Sigmoid colon (tissue), 7 donors: ENCODE data around the gene ZDHHC12. TPM values are rescaled to one million over a fixed set of nuclear protein-coding genes. Genes with fewer than 3 reads are reported as not detected.

Experiments
- DNase-seq: peaks from one replicate; pipeline ENCODE4 v3.0.0-alpha.2; 2019
- H3K27ac ChIP-seq, 4 donors: fragments of 200-600 bp; sonication (generic); one replicate each; pipeline ENCODE4 v1.5.1; 2016 to 2019; ENCODE audit warnings: mild to moderate bottlenecking in 1 of 4
- H3K27me3 ChIP-seq, 3 donors: fragments of 200-600 bp; sonication (generic); one replicate each; pipeline ENCODE4 v1.5.1; 2019; ENCODE audit warnings: mild to moderate bottlenecking in 1 of 3
- H3K36me3 ChIP-seq, 4 donors: fragments of 200-600 bp; sonication (generic); one replicate each; pipeline ENCODE4 v1.5.1; 2016 to 2019
- H3K4me1 ChIP-seq, 4 donors: fragments of 200-600 bp; sonication (generic); one replicate each; pipeline ENCODE4 v1.5.1; 2017 to 2019
- H3K4me3 ChIP-seq, 4 donors: fragments of 200-600 bp; sonication (generic); one replicate each; pipeline ENCODE4 v1.5.1; 2017 to 2019; ENCODE audit warnings: mild to moderate bottlenecking in 2 of 4, moderate library complexity in 1 of 4
- H3K9me3 ChIP-seq, 4 donors: fragments of 200-600 bp in 3 of 4; sonication (generic) in 3 of 4; one replicate each; pipeline versions ENCODE4 v1.5.1 to v1.6.1; 2013 to 2019
- CTCF ChIP-seq, 4 experiments: fragments of 450-650 bp in 3 of 4; fragments of 200-600 bp in 1 of 4; IDR thresholded peaks; one replicate each; pipeline ENCODE4 v1.5.1; 2016 to 2019; ENCODE audit warnings: antibody characterized with exemption in 4 of 4, mild to moderate bottlenecking in 3 of 4, moderate library complexity in 2 of 4
- EP300 ChIP-seq, 4 donors: sonication (generic); formaldehyde crosslinking; IDR thresholded peaks; one replicate each; pipeline ENCODE4 v1.6.1; 2017; ENCODE audit warnings: antibody characterized with exemption in 4 of 4
- POLR2A ChIP-seq, 2 donors: fragments of 450-650 bp; IDR thresholded peaks; one replicate each; pipeline ENCODE4 v1.6.1; 2016; ENCODE audit warnings: antibody characterized with exemption in 2 of 2, mild to moderate bottlenecking in 2 of 2, moderate library complexity in 2 of 2
- POLR2AphosphoS5 ChIP-seq, 4 donors: sonication (generic); formaldehyde crosslinking; IDR thresholded peaks; one replicate each; pipeline ENCODE4 v1.6.1; 2017; ENCODE audit warnings: antibody characterized with exemption in 4 of 4
- WGBS, 2 donors: extraction: QIAGEN DNeasy Blood & Tissue Kit; methylation state at CpG; one replicate each; pipeline ENCODE4 v1.1.7; 2013; 5-methylcytosine and 5-hydroxymethylcytosine counted together
- intact Hi-C: fragments of 100-400 bp; cut with DNase I; formaldehyde crosslinking; loops from one replicate; pipeline ENCODE4 v1.15.1; 2023
- polyA plus RNA-seq, 3 donors: library from polyadenylated mRNA; stranded (reverse); fragments of 200-250 nt; gene quantifications; one replicate each; pipeline ENCODE4 v1.2.3, GENCODE V29; 2013
- total RNA-seq, 4 donors: library from RNA; depleted of rRNA; stranded (reverse); fragments of >200 nt; gene quantifications; one replicate each; pipeline ENCODE4 v1.1.0, GENCODE V29; 2016
- donor health status: healthy with polysubstance abuse.
- donor health status: Bipolar disorder and iron deficiency.
- donor health status: healthy.

The ZDHHC12 gene
- total and polyA plus RNA-seq, 7 donors: 13.3 to 123 (median 46.2) TPM

GRCh38 chr9:128732576-128732975 lies 8.6 kb upstream of the ZDHHC12 start:
- intact Hi-C loops: no loop called here
- peaks cover 5 to 63% (median 17%) of the 10 kb centered on the region in 4 donors for H3K36me3 ChIP-seq
- DNase-seq: no peak
- H3K27me3 ChIP-seq: no peaks in the 10 kb centered on the region
- TF ChIP-seq POLR2AphosphoS5 (IDR thresholded peaks at IDR 0.05) (no peak), EP300 (IDR thresholded peaks at IDR 0.05) (no peak), CTCF (IDR thresholded peaks at IDR 0.05) (no peak), POLR2A (IDR thresholded peaks at IDR 0.05) (no peak)
- H3K9me3 ChIP-seq: no peaks in the 10 kb centered on the region
- H3K27ac ChIP-seq: no peak overlapping the region
- 93 to 94% methylated on average over 13 of the region's 13 CpGs for WGBS, 2 donors
- H3K4me1 ChIP-seq: no peaks in the 10 kb centered on the region
- H3K4me3 ChIP-seq: no peak overlapping the region

- no peaks in the 10 kb centered on the region for H3K9me3 ChIP-seq
- no peak overlapping the region for H3K27ac ChIP-seq
- no peak for DNase-seq
- no peak for TF ChIP-seq EP300 (IDR thresholded peaks at IDR 0.05)
- TF ChIP-seq POLR2A (IDR thresholded peaks at IDR 0.05): no peak
- no peak for TF ChIP-seq CTCF (IDR thresholded peaks at IDR 0.05)
- no peak for TF ChIP-seq POLR2AphosphoS5 (IDR thresholded peaks at IDR 0.05)
- no peak overlapping the region for H3K4me3 ChIP-seq
- H3K27me3 ChIP-seq: no peaks in the 10 kb centered on the region
- whole genome bisulfite sequencing, 2 donors: 83 to 92% methylated on average over 9 of the region's 9 CpGs
- H3K36me3 ChIP-seq: peaks cover 5 to 54% (median 17%) of the 10 kb centered on the region in 4 donors
- intact Hi-C loops: no loop called here
- no peaks in the 10 kb centered on the region for H3K4me1 ChIP-seq
Measured at GRCh38 chr9:128731691-128732090, 7.8 kb upstream of the ZDHHC12 start.

- Histone ChIP-seq H3K27ac (no peak overlapping the region), H3K9me3 (no peaks in the 10 kb centered on the region), H3K36me3 (peaks cover 5 to 52% (median 17%) of the 10 kb centered on the region in 4 donors), H3K27me3 (no peaks in the 10 kb centered on the region), H3K4me1 (no peaks in the 10 kb centered on the region), H3K4me3 (no peak overlapping the region)
- intact Hi-C loops: no loop called here
- no peak for TF ChIP-seq CTCF (IDR thresholded peaks at IDR 0.05)
- TF ChIP-seq POLR2AphosphoS5 (IDR thresholded peaks at IDR 0.05): no peak
- TF ChIP-seq POLR2A (IDR thresholded peaks at IDR 0.05): no peak
- TF ChIP-seq EP300 (IDR thresholded peaks at IDR 0.05): no peak
- no peak for DNase-seq
- 92% methylated on average over 13 of the region's 13 CpGs for WGBS, 2 donors
Measured at GRCh38 chr9:128731093-128731492, 7.2 kb upstream of the ZDHHC12 start.

- Histone ChIP-seq H3K4me3 (no peak overlapping the region), H3K36me3 (peaks cover 2 to 46% (median 14%) of the 10 kb centered on the region in 4 donors), H3K27ac (no peak overlapping the region), H3K27me3 (no peaks in the 10 kb centered on the region), H3K4me1 (peaks cover 0 to under 1% (median under 1%) of the 10 kb centered on the region in 4 donors), H3K9me3 (no peaks in the 10 kb centered on the region)
- DNase-seq: no peak
- WGBS, 2 donors: 94 to 95% methylated on average over 27 of the region's 27 CpGs
- TF ChIP-seq POLR2AphosphoS5 (IDR thresholded peaks at IDR 0.05) (no peak), CTCF (IDR thresholded peaks at IDR 0.05) (no peak), EP300 (IDR thresholded peaks at IDR 0.05) (no peak), POLR2A (IDR thresholded peaks at IDR 0.05) (no peak)
- intact Hi-C loops: no loop called here
Measured at GRCh38 chr9:128729766-128730517, 6.0 kb upstream of the ZDHHC12 start.
